Endometrial microvascular endothelial cells (primary cell): ENCODE measurements around the gene IQCN. TPM values are rescaled to one million over a fixed set of nuclear protein-coding genes. Genes with fewer than 3 reads are reported as not detected.

Source experiments
- in situ Hi-C: cut with HindIII; loops from 2 replicates; pipeline ENCODE4 v1.10.0; 2017; ENCODE audit warnings: low sequenced_read_pairs, low pct_unique_long_range_greater_than_20kb; ENCODE audit errors: inconsistent ontology term
- total RNA-seq: library from RNA; depleted of rRNA; stranded (reverse); fragments of >200 nt; gene quantifications from one replicate; pipeline ENCODE4 v1.2.3, GENCODE V29; 2015; ENCODE audit errors: inconsistent ontology term

The IQCN gene
- total RNA-seq, 1 donor from 2014 or later = 0.46 TPM

- in situ Hi-C loops = no loop called here
Observed at GRCh38 chr19:18306888-18307260, 32.6 kb upstream of the IQCN start.

GRCh38 chr19:18306209-18306887 is 32.1 kb upstream of the IQCN start:
- in situ Hi-C loops = no loop called here

GRCh38 chr19:18304458-18305310 is 30.4 kb upstream of the IQCN start:
- in situ Hi-C loops = no loop called here

- in situ Hi-C loops = no loop called here
Observed at GRCh38 chr19:18304208-18304457, 29.9 kb upstream of the IQCN start.

GRCh38 chr19:18301718-18302111 is 27.5 kb upstream of the IQCN start:
- in situ Hi-C loops = no loop called here

- in situ Hi-C loops = no loop called here
Observed at GRCh38 chr19:18300930-18301717, 26.9 kb upstream of the IQCN start.

GRCh38 chr19:18299654-18300053 is 25.4 kb upstream of the IQCN start:
- in situ Hi-C loops = no loop called here

GRCh38 chr19:18298601-18299000 is 24.3 kb upstream of the IQCN start:
- in situ Hi-C loops = no loop called here

GRCh38 chr19:18297308-18297707 is 23.1 kb upstream of the IQCN start:
- in situ Hi-C loops = no loop called here

- in situ Hi-C loops = no loop called here
Observed at GRCh38 chr19:18295034-18295451, 20.8 kb upstream of the IQCN start.

GRCh38 chr19:18294467-18294864 is 20.2 kb upstream of the IQCN start:
- in situ Hi-C loops = no loop called here

- in situ Hi-C loops = no loop called here
Observed at GRCh38 chr19:18293642-18294466, 19.6 kb upstream of the IQCN start.

- in situ Hi-C loops = no loop called here
Observed at GRCh38 chr19:18292810-18293641, 18.8 kb upstream of the IQCN start.

GRCh38 chr19:18292462-18292809 is 18.2 kb upstream of the IQCN start:
- in situ Hi-C loops = no loop called here

- in situ Hi-C loops = no loop called here
Observed at GRCh38 chr19:18291590-18292461, 17.6 kb upstream of the IQCN start.

- in situ Hi-C loops = no loop called here
Observed at GRCh38 chr19:18291019-18291524, 16.8 kb upstream of the IQCN start.

- in situ Hi-C loops = no loop called here
Observed at GRCh38 chr19:18290302-18291018, 16.2 kb upstream of the IQCN start.
